ENCODE data around the gene MTCH2. TPM values are rescaled to one million over a fixed set of nuclear protein-coding genes. Genes with fewer than 3 reads are reported as not detected.
"Not testable (repeated sequence)": the region's sequence is repeated elsewhere in the genome, so short reads cannot be mapped to it uniquely, and the experiment has no call there.

The MTCH2 gene
- total RNA-seq, 1 donor from 2014 or later: 104 TPM

DNA sequence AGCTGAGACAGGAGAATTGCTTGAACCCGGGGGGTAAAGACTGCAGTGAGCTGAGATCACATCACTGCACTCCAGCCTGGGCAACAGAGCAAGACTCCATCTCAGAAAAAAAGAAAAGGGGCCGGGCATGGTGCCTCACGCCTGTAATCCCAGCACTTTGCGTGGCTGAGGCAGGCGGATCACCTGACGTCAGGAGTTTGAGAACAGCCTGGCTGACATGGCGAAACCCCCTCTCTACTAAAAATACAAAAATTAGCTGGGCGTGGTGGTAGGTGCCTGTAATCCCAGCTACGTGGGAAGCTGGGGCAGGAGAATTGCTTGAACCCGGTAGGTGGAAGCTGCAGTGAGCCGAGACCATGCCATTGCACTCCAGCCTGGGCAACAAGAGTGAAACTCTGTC lies 6.0 kb downstream of the MTCH2 start:
- DNase-seq: not testable (repeated sequence)

DNA sequence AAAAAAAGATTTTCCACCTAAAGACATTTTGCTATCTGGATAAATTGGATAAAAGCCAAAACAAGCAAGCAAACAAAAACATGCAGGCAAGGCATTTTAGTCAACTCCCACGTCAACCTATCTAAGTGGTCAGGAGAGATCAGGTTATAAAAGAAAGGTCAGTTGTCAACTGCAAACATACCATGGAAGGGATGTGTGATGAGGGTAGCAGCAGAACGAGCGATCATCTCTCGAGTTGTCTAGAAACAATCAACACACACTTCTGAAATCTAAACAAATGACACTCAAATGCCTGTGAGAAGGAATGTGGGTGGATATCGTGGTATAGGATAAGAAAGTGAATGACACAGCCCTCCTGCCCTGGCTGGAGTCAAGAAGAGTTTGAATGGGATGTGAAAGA lies 10.9 kb downstream of the MTCH2 start:
- DNase-seq: peak; percentile 10

DNA sequence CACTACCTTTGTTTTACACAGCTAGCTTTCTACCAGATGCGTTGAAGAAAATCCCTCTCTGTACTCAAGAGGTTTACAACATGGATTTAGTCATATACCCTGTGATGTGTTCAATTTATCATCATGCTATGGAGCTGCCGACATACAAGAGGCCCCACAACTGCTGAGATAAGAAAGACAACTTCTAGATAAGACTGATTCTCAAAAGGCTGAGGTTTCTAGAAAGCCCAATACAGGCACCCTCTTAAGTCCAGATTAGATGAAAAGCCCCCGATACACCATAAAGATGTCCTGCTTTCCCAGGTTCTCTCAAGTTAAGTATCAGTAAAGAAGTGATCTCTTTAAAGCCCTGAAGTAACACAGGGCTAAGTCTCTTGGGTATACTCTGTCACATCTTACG lies 14.3 kb downstream of the MTCH2 start:
- DNase-seq: no peak

DNA sequence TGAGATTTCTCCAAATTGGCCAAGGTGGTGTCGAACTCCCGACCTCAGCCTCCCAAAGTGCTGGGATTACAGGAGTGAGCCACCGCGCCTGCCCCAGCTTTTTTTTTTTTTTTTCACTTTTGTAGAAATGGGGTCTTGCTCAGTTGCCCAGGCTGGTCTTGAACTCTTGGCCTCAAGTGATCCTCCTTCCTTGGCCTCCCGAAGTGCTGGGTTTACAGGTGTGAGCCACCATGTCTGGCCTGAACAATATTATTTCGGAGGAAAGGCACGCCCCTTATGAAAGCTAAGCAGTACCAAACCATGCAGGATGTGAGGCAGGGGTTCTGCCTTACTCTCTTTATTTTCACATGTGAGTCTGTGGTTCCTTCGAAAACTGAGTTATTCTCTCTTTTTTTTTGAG lies 16.1 kb downstream of the MTCH2 start:
- DNase-seq: no peak

DNA sequence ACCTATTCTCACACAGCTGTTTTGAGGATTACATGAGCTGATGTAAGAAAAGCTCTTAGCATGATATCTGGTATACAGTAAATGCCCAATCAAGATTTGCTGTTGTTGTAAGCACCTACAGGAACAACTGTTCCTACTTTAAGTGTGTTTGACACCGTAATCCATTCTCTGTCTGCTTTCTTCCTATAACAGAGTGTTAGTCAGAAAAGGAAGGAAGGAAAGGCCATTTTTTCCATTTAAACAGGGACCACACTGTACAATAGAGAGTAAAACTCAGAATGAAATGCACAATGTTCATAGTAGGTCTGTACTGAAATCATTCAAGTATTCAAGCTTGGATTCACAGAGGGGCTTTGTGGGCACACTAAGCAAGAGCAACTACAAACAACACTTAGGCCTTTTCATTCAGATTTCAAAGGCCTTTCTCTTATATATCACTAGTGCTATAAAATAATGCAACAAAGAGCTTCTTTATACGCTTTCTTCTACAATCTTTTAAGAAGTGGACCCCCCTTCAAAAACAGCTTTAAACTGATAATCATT lies 21.5 kb downstream of the MTCH2 start:
- peak; percentile 58 for DNase-seq

DNA sequence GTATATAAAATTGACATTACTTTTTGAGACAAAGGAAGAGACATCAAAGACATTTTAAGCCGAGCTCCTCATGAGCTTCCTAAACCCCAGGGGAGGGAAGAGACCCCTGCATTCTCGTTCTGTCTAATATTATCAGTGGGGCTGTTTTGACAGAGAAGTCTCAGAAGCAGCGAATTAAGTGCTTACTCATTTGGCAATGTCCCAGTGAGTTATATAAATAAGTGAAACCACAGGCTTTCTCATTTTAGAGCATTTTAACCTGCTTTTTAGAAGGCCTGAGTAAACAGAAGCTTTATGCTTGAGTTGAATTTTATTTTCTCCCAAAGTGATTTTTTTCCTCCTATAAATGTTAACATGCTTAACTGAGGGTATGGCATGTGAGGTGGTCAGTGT lies 24.9 kb downstream of the MTCH2 start:
- DNase-seq: peak; percentile 17

DNA sequence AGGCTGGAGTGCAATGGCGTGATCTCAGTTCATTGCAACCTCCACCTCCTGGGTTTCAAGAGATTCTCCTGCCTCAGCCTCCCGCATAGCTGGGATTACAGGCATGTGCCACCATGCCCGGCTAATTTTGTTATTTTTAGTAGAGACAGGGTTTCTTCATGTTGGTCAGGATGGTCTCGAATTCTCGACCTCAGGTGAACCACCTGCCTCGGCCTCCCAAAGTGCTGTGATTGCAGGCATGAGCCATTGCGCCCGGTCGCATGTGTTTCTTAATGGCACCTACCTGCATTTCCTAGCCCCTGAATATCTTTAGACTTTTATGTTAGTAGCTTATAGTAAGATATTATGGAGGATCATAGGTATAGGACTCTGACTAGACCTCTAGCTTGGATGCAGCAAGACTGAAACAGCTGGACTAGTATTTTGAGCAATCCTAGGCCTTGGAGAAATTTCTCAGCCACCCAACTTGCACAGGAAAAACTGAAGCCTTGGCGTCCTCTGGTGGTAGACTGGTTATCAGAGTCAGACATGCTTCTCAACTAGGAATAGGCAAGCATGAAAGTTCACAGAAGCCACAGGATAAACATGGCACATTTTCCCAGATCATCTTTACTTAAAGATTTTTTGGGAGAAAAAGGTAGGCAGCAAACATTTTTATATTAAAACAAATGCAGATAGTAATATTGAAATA lies 25.5 kb downstream of the MTCH2 start:
- peak; percentile 87 for DNase-seq

DNA sequence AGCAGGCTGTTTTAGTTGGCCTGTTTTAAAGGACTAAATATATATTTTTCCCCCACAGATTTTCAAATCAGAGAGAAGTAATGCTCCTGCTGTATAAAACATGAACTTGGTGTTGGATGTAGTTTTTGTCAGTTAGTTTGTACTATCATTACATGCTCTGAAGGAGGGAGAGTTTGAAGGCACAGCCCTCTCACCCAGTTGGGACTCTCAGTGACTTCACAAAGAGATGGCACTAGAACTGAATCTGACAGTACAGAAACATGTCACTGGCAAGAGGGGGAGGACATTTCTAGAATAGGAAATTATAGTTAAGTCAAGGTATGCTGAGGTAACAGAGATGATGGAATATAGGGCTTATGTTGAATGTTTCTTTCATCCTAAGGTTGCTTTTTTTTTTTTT lies 27.1 kb downstream of the MTCH2 start:
- DNase-seq: no peak

DNA sequence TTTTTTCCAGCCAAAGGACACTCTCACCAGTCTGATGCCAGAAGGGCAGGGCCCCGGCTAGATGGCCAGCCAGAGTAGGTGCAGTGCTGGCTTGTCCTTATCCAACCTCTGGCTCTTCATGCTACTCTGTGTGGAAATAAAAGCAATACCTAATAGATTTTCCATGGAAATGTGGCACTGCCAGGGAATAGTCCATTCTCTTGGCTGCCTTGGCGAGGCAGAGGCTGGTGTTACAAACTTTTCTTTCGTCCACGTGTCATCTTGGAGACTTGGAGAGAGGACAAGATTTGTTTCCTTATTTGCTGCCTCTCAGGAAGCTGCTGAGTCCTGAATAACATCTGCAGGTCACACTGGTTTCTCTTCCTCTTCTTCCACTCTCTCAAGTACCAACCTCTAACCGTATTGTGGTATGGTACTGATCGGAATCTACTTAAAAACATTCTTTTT lies 31.0 kb downstream of the MTCH2 start:
- DNase-seq: no peak

DNA sequence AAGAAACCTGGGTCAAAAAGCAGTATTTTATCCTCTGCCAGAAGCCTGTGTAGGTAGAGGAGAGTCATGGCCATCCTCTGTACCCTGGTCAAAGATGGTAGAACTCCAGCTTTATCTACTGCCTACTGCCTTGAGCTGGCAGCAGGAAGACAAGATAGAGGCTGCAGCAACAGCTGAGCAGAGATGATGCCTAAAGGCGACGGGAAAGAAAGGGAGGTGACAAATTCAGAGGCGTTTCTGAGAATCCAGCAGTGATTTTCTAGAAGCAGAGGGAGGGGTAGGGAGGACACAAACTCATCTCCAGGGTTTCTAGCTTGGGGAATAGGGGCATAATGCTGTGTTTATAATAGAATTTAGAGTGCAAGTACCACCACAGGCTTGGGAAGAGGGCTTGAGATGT lies 32.7 kb downstream of the MTCH2 start:
- DNase-seq: no peak

DNA sequence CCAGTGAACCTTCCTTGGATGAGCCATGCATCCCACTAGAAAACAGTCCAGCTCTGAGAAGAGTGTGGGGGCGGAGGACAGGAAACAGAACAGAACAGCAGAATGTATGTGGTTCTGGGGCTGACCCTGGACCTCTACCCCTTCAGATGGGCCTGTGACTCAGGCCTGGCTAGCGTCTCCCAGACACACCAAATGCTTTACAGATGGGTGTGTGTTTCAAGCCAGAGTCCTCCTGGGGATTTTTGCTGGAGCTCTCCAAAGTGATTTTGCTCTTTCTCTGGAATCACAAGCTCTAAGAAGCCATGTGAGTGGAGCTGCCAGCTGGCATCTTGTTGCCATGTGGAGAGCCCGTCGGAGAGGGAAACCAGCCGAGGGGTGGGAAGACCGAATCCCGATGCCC lies 35.0 kb downstream of the MTCH2 start:
- DNase-seq: peak; percentile 38

DNA sequence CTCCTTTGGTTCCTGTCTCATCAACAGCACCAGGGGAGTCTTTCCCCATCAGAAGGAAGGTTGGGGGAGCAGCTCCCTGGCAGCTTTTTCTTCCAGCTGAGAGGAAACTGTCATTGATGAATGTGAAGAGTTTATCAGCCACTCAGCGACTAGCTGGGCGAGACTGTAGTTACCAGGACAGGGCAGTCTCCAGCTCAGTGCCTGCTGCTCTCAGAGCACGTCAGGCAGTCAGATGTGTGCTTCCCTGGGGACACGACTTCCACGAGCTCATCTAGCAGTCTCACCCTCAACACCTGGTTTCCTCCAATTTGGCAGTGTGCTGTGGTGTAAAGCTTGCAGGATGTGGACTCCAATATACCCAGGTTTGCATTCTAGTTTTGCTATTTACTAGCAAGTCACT lies 35.6 kb downstream of the MTCH2 start:
- DNase-seq: no peak

DNA sequence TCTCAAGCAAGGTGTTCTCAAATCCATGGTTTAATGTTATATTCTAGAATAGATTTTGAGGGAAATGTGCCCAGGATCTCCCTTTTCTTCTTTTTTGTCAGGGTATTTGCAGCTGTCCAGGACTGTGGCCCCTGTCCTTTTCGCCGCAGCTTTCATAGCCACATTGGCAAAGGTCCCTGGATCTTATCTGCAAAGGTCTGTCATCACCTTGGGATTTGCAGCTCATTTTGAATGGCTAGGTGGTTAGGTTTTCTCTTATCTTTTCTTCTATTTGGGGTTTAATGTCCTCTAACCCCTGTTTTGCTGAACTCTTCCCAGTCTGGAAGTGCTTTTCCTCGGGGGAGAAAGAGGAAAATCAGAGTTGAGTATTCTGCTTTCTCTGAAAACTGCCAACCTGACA lies 36.4 kb downstream of the MTCH2 start:
- no peak for DNase-seq

DNA sequence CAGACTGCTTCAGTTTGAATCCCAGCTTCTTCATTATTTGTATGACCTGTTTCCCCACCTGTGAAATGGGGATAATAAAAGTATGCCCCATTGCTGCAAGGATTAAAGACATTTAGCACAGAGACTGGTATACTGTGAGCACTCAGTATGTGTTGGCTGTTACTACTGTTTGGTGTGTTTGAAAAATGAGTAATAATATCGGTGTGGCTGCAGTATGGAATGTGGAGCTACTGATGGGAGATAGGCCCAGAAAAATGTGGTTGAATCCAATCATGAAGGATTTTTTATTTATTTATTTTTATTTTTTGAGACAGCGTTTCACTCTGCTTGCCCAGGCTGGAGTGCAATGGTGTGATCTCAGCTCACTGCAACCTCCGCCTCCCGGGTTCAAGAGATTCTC lies 39.1 kb downstream of the MTCH2 start:
- no peak for DNase-seq

DNA sequence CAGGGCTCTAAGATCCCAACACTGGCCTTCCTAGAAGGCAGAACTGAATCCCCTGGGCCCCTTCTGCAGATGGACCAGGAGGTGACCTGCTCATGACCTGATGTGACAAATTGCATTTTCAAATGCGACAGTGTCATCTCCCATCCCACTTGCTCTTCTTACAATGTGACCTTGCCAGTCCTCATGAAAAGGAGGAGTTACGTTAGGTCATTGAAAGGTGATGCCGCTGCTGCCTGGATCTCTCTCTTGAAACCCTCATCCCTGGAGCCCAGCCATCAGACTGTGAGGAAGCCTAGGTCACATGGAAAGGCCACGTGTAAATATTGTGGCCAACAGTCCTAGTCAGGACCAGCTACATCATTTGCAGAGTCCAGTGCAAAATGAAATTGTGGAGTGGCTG lies 42.5 kb downstream of the MTCH2 start:
- DNase-seq: no peak

DNA sequence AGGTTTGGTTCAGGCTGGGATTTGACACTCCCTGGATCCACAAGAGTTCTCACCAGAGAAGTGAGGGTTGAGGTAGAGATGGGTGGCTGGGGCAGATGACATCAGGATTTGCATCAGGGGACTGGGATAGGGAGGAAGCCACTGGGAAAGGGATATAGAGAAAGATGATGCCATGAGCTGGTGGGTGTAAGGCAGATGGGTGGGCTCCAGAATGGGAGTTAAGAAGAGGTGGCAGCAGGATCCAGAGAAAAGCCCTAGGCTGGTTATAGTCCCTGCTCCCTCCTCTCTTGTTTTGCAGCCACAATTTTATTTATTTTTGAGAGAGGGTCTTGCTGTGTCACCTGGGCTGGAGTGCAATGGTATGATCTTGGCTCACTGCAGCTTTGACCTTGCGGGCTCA lies 46.4 kb downstream of the MTCH2 start:
- DNase-seq: no peak

DNA sequence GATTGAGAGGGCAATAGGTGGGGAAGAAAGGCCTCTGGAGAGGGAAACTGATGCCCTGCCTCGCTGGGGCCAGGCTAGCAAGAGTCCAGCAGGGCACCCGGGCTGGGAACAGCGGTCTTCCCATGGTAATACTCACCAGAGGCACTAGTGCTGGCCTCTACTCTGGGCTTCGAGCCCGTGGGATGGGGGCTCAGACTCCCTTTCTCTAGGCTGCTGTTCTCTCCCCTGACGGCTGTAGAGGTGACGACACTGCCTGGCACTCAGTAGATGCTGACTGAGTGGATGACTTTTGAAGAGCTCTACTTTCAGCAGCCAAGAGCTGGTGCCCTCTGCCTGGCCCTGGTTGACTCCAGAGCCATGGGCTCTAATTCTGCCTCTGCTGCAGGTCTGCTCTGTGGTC lies 47.3 kb downstream of the MTCH2 start:
- no peak for DNase-seq

DNA sequence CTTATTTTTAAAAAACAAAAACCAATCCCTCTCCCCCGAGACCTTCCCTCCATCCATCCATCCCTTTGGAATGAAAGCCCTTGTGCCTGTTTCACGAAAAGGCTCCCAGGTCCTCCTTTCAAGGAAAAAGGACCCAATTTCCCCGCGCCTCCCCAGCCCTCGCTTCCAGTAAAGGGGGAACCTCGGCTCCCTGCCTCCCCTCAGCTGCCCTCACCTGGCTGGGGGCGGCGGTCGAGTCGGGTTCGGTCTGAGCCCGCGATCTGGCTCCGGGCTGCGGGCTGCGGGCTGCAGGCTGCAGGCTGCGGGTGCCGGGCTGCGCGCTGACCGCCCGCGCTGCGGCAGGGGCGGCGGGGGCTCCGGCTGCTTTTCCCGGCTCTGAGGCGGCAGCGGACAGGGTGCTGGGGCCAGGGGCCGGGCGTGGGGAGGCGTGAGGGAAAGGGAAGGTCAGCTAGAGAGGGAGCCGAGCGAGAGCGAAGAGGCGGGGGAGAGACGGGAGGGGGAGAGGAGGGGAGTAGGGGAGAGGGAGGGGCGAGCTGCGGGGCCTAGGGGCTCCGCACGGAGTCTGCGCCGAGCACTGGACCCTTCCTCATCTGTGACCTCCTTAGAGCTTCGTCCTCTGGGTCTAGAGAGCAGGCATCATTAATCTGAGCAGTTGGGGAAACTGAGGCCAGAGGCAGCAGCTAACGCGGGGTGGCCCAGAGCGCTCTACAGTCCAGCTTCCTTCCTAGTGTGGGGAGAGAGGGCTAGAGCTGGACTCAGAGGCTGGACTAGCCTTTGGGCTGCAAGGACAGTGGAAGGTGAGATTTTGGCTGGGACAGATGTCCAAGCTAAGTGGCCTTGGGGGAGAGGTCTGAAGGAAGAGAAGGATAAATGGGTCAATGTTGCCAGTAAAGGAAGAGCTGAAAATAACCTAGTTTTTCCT lies 48.2 kb downstream of the MTCH2 start, which contains the start of gene C1QTNF4:
TSS of gene C1QTNF4 (minus strand) at position 478 of the 922 bp plus-strand sequence. CDS start 3,601 bp downstream, outside the sequence.
- DNase-seq: no peak

DNA sequence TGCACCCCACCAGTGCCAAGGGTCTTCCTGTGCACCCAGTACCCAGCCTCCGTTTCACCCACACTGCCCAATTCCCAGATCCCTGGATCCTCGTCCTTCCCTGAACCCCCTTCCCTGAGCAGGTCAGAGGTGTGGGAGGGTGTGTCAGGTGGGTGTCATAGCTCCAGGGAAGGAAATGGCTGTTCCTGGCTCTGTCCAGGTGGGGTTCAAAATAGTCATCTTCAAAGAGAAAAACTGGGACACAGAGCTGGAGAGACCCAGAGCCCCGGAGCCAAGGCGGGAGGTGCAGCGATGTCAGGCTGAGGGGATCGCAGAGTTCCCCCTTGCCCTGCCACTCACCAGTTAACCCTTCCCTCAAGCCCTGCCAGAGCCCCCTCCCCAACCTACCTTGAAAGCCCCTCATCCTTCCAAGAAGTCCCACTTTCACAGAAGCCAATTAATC lies 48.8 kb downstream of the MTCH2 start:
- DNase-seq: no peak

DNA sequence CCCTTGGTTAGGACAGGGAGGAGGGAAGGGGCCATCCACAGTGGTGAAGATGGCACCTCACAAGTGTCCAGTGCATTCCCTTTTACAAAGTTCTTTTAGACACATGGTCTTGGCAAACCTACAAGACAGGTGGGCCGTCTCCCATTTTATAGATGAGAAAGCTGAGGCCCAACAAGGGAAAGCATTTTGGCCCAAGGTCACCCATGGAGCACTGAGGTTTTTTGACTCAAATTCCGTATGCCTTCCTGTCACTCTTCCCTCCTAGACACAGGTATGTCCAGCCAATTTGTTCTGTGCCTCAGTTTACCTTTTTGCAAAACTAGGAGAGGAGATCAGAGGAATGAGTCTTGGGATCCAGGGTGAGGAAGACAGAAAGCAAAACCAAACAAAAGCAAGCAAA lies 49.4 kb downstream of the MTCH2 start:
- DNase-seq: no peak

DNA sequence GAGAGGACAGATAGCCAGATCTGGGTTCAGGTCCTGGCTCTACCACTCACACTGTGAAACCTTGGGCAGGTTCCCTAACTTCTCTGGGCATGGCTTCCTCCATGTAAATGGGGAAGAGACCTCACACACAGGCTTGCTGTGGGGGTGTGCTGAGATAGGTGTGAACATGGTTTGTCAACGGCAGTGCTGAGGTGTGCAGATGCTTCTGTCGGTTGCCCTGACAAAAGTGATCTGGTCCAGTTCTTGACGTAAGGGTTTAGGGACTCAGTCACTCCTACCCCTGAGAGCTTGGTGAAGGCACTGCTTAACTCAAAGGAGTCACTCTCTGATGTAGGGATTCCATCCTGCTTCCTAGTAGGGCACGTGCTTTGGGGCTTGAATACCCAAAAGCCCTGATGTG lies 50.1 kb downstream of the MTCH2 start:
- peak; percentile 27 for DNase-seq

DNA sequence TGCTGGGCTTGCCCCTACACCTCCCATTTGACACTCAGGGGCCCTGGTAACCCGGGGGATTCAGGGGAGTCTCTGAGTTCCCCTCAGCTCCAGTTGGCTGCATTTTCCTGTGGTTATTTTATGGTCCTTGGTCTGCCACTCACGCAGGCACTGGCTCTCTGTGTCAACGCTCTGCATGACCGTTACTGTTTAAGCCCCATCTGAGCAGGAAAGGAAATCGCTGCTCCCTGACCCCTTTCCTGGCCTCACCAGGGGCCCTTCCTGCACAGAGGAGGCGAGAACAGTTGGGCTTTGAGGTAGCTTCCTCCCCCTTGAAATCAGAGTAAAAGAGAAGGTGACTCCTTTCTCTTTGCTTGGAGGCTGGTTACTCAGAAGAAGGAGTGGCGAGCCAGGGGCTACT lies 50.6 kb downstream of the MTCH2 start:
- peak; percentile 91 for DNase-seq

All from dermis blood vessel endothelial cell (primary cell).